Measurements from ENCODE around the gene OR6F1. TPM values are rescaled to one million over a fixed set of nuclear protein-coding genes. Genes with fewer than 3 reads are reported as not detected.

Gene OR6F1
- total RNA-seq, 1 donor = not detected

GRCh38 chr1:247680171-247680570, 36.3 kb downstream of the OR6F1 start:
- no peaks in the 10 kb centered on the region for H3K79me2 ChIP-seq (ENCODE audit: insufficient read depth, low read length)
- TF ChIP-seq CTCF (IDR thresholded peaks at IDR 0.05; ENCODE audit: extremely low read depth, low read depth, low read length) = no peak
- H3K4me1 ChIP-seq (ENCODE audit: insufficient read depth, low read length) = no peaks in the 10 kb centered on the region
- no peaks in the 10 kb centered on the region for H4K20me1 ChIP-seq (ENCODE audit: insufficient read depth, low read length)
- no peaks in the 10 kb centered on the region for H3K27me3 ChIP-seq (ENCODE audit: insufficient read depth, low read length)
- H2AFZ ChIP-seq (ENCODE audit: low read length) = no peak overlapping the region
- no peak overlapping the region for H3K27ac ChIP-seq (ENCODE audit: low read depth, low read length)
- no peak overlapping the region for H3K4me2 ChIP-seq (ENCODE audit: insufficient read depth, low read length)
- no peaks in the 10 kb centered on the region for H3K36me3 ChIP-seq (ENCODE audit: insufficient read depth, low read length)
- no peak for DNase-seq (ENCODE audit: insufficient read length, low spot score, missing footprints)
- no peaks in the 10 kb centered on the region for H3K9me3 ChIP-seq (ENCODE audit: low read depth, low read length)
- H3K4me3 ChIP-seq (ENCODE audit: insufficient read depth, low read length) = no peak overlapping the region

GRCh38 chr1:247679639-247680038, 36.8 kb downstream of the OR6F1 start, which contains the start of gene OR13G1:
OR13G1 (minus strand) TSS chr1:247679739; CDS start chr1:247673041, 6,698 bp downstream.
- DNase-seq (ENCODE audit: insufficient read length, low spot score, missing footprints) = no peak
- no peak for TF ChIP-seq CTCF (IDR thresholded peaks at IDR 0.05; ENCODE audit: extremely low read depth, low read depth, low read length)
- Histone ChIP-seq H3K27me3 (ENCODE audit: insufficient read depth, low read length) (no peaks in the 10 kb centered on the region), H3K4me1 (ENCODE audit: insufficient read depth, low read length) (no peaks in the 10 kb centered on the region), H3K27ac (ENCODE audit: low read depth, low read length) (no peak within 1 kb of the TSS), H3K4me3 (ENCODE audit: insufficient read depth, low read length) (no peak within 1 kb of the TSS), H3K36me3 (ENCODE audit: insufficient read depth, low read length) (no peaks in the 10 kb centered on the region), H3K9me3 (ENCODE audit: low read depth, low read length) (no peaks in the 10 kb centered on the region), H3K4me2 (ENCODE audit: insufficient read depth, low read length) (no peak within 1 kb of the TSS), H3K79me2 (ENCODE audit: insufficient read depth, low read length) (no peaks in the 10 kb centered on the region), H2AFZ (ENCODE audit: low read length) (no peak within 1 kb of the TSS), H4K20me1 (ENCODE audit: insufficient read depth, low read length) (no peaks in the 10 kb centered on the region)

- no peaks in the 10 kb centered on the region for H3K36me3 ChIP-seq (ENCODE audit: insufficient read depth, low read length)
- no peak for DNase-seq (ENCODE audit: insufficient read length, low spot score, missing footprints)
- no peaks in the 10 kb centered on the region for H3K9me3 ChIP-seq (ENCODE audit: low read depth, low read length)
- H3K4me1 ChIP-seq (ENCODE audit: insufficient read depth, low read length) = no peaks in the 10 kb centered on the region
- H2AFZ ChIP-seq (ENCODE audit: low read length) = no peak overlapping the region
- no peak overlapping the region for H3K27ac ChIP-seq (ENCODE audit: low read depth, low read length)
- no peak for TF ChIP-seq CTCF (IDR thresholded peaks at IDR 0.05; ENCODE audit: extremely low read depth, low read depth, low read length)
- H4K20me1 ChIP-seq (ENCODE audit: insufficient read depth, low read length) = no peaks in the 10 kb centered on the region
- H3K79me2 ChIP-seq (ENCODE audit: insufficient read depth, low read length) = no peaks in the 10 kb centered on the region
- no peaks in the 10 kb centered on the region for H3K27me3 ChIP-seq (ENCODE audit: insufficient read depth, low read length)
- no peak overlapping the region for H3K4me2 ChIP-seq (ENCODE audit: insufficient read depth, low read length)
- no peak overlapping the region for H3K4me3 ChIP-seq (ENCODE audit: insufficient read depth, low read length)
These were observed 47.2 kb downstream of the OR6F1 start for GRCh38 chr1:247669225-247669624.

Other genes with a start within 250 kb of the OR6F1 start
- gene OR2C3, start 180.2 kb downstream of the OR6F1 start, total RNA-seq = not detected in 2 replicates
- gene GCSAML, start 167.5 kb downstream of the OR6F1 start, total RNA-seq = not detected in 2 replicates
- gene OR2G2, start 128.3 kb downstream of the OR6F1 start, total RNA-seq = not detected in 2 replicates
- gene OR2G3, start 111.1 kb downstream of the OR6F1 start, total RNA-seq = not detected in 2 replicates
- not detected in 2 replicates for gene OR13G1, start 36.9 kb downstream of the OR6F1 start, total RNA-seq
- gene OR14K1, start 22.0 kb upstream of the OR6F1 start, total RNA-seq = 0.36 TPM in 1 of 2 replicates, not detected in the other
- not detected in 2 replicates for gene OR14A2, start 31.5 kb upstream of the OR6F1 start, total RNA-seq
- not detected in 2 replicates for gene OR1C1, start 43.9 kb upstream of the OR6F1 start, total RNA-seq
- not detected in 2 replicates for gene OR14A16, start 107.5 kb upstream of the OR6F1 start, total RNA-seq
- not detected in 2 replicates for gene OR11L1, start 125.2 kb upstream of the OR6F1 start, total RNA-seq
- 0.29 and 0.36 TPM in 2 replicates for gene TRIM58, start 140.5 kb upstream of the OR6F1 start, total RNA-seq
- 1.1 TPM in 1 of 2 replicates, not detected in the other for gene OR2W3, start 178.9 kb upstream of the OR6F1 start, total RNA-seq
- gene OR2T8, start 203.6 kb upstream of the OR6F1 start, total RNA-seq = not detected in 2 replicates
- gene OR2AJ1, start 208.2 kb upstream of the OR6F1 start, total RNA-seq = not detected in 2 replicates
- not detected in 2 replicates for gene OR2L8, start 232.2 kb upstream of the OR6F1 start, total RNA-seq
- gene OR2AK2, start 248.6 kb upstream of the OR6F1 start, total RNA-seq = not detected in 2 replicates